CD4-positive, alpha-beta T cell (primary cell): Measurements from ENCODE around the gene CAMK4. TPM values are rescaled to one million over a fixed set of nuclear protein-coding genes. Genes with fewer than 3 reads are reported as not detected.

ENCODE experiments used
- ATAC-seq: fragments of 200-7000 bp; cut with Tn5 transposase; one replicate; pipeline ENCODE4 v1.10.0; 2022; ENCODE audit warnings: mild to moderate bottlenecking; ENCODE audit not compliant: poor library complexity
- CTCF ChIA-PET: fragments of 350-600 bp; sonication (Branson Sonifier 250); formaldehyde crosslinking; loops from one replicate; lab custom pipeline; 2021; ENCODE audit warnings: antibody characterized with exemption, inconsistent platforms; lab: Charles Lee
- POLR2A ChIA-PET: fragments of 350-600 bp; sonication (Branson Sonifier 250); formaldehyde crosslinking; loops from one replicate; lab custom pipeline; 2021; ENCODE audit warnings: antibody characterized with exemption, inconsistent platforms; lab: Charles Lee
- DNase-seq, 14 experiments: peaks; one replicate each; pipeline ENCODE4 v3.0.0-alpha.2; 2013 to 2020; ENCODE audit warnings: mixed read lengths in 2 of 14
- H3K27ac ChIP-seq, 2 donors: one replicate each; pipeline versions ENCODE4 v1.5.1 to v1.7.0; 2013; ENCODE audit warnings: low read length in 2 of 2, low read depth in 1 of 2, mild to moderate bottlenecking in 1 of 2
- H3K27me3 ChIP-seq, 2 experiments: 1 replicate in 1 of 2; 2 replicates in 1 of 2; pipeline versions ENCODE4 v1.6.1 to v1.7.0; 2013; ENCODE audit warnings: low read length in 2 of 2, control low read depth in 1 of 2, mild to moderate bottlenecking in 1 of 2, moderate library complexity in 1 of 2; ENCODE audit not compliant: insufficient read depth in 2 of 2, control insufficient read depth in 1 of 2
- H3K36me3 ChIP-seq: one replicate; pipeline ENCODE4 v1.6.1; 2013; ENCODE audit warnings: low read length, control low read depth; ENCODE audit not compliant: insufficient read depth
- H3K4me1 ChIP-seq: one replicate; pipeline ENCODE4 v1.6.1; 2013; ENCODE audit warnings: low read length, control low read depth; ENCODE audit not compliant: insufficient read depth
- H3K4me3 ChIP-seq: one replicate; pipeline ENCODE4 v1.5.1; 2013; ENCODE audit warnings: mild to moderate bottlenecking, low read length, moderate library complexity
- H3K9me3 ChIP-seq, 2 experiments: 1 replicate in 1 of 2; 2 replicates in 1 of 2; pipeline versions ENCODE4 v1.6.1 to v1.7.0; 2013; ENCODE audit warnings: low read length in 2 of 2, mild to moderate bottlenecking in 2 of 2, control low read depth in 1 of 2, moderate library complexity in 1 of 2; ENCODE audit not compliant: control insufficient read depth in 1 of 2, insufficient read depth in 1 of 2
- H3K27ac Mint-ChIP-seq: one replicate; pipeline ENCODE4 v1.8.0; 2020; ENCODE audit warnings: mixed read lengths
- H3K27me3 Mint-ChIP-seq: one replicate; pipeline ENCODE4 v1.8.0; 2021; ENCODE audit warnings: mixed read lengths
- H3K36me3 Mint-ChIP-seq: one replicate; pipeline ENCODE4 v1.8.0; 2021; ENCODE audit warnings: low read depth, mixed read lengths
- H3K4me1 Mint-ChIP-seq: one replicate; pipeline ENCODE4 v1.8.0; 2021; ENCODE audit warnings: low read depth, mixed read lengths
- H3K4me3 Mint-ChIP-seq: one replicate; pipeline ENCODE4 v1.8.0; 2020; ENCODE audit warnings: mild to moderate bottlenecking, mixed read lengths
- H3K9me3 Mint-ChIP-seq: one replicate; pipeline ENCODE4 v1.8.0; 2020; ENCODE audit warnings: mixed read lengths
- intact Hi-C, 2 experiments: fragments of 100-400 bp; cut with DNase I in 1 of 2; cut with micrococcal nuclease in 1 of 2; formaldehyde crosslinking; loops; one replicate each; pipeline versions ENCODE4 v1.15.1 to v1.9.0; 2023 to 2025; cut with DNase I, micrococcal nuclease
- polyA plus RNA-seq, 2 donors: library from polyadenylated mRNA; unstranded; fragments of 120-200 nt; gene quantifications; one replicate each; pipeline ENCODE4 v1.2.1, GENCODE V29; 2013
- total RNA-seq, 174 experiments: library from RNA in 2 of 174; stranded (reverse) in 2 of 174; gene quantifications; one replicate each; pipeline ENCODE4 v1.2.3 and lab custom pipeline; 2021 to 2026
- TF ChIP-seq, protein P1 (sequence below): fragments of 200-600 bp; IDR thresholded peaks from one replicate; pipeline ENCODE4 v1.8.0; 2022; ENCODE audit warnings: antibody characterized with exemption, mild to moderate bottlenecking

The CAMK4 gene
- total RNA-seq: 100 to 1,000 TPM; 202 to 225 TPM
- 106 TPM for polyA plus RNA-seq (2013, experiment 1 of 2)
- 99.7 TPM for polyA plus RNA-seq (2013, experiment 2 of 2)
- total RNA-seq (lab: John Stamatoyannopoulos, UW): 48.6 to 785 (median 369) reads per million in 172 experiments

DNA sequence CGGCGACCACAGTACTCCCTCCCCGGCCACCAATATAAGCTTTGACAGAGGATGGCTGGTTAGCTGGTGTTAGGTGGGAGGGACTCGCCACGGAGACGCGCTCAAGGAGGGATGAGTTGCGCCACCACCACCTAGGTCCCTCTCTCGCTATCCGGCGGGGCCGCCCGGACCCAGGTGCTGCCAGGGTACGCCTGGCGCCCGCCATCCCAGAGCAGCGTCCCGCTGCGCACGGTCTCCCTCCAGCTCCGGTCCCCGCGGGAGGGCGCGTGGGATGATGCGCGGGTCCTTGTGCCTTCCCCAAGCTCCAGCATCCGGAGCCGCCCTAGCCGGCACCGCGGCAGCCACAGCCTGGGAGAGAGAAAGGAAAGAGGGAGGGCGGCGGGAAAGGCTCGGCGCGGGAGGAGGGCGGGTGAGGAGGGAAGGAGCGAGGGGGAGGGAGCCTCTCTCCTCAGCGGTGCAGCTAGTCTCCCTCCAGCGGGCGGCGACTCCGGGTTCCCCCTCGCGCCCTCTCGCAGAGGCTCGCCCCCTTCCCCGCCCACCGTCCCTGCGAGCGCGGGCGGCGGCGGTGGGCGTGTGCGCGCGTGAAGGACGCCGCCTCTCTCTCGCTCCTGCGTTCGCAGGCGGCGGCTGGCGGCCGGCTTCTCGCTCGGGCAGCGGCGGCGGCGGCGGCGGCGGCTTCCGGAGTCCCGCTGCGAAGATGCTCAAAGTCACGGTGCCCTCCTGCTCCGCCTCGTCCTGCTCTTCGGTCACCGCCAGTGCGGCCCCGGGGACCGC is at the start of gene CAMK4:
Gene CAMK4 (plus strand): TSS at position 598 of the 774 bp plus-strand sequence. CDS start 100 bp downstream, at position 698.
- ChIA-PET POLR2A (interaction anchor here (0.8 to 10.7 kb wide), 18 partner anchors 8 to 288 kb away, joined by 3 to 196 read pairs (median 4); partner anchors contain the start of genes STARD4 and WDR36), CTCF (interaction anchor here (0.7 to 5.5 kb wide), 22 partner anchors 9 to 937 kb away, joined by 3 to 53 read pairs (median 4); no protein-coding TSS in a partner anchor)
- H3K4me3 ChIP-seq: peak within 1 kb of the TSS; percentile 96
- peaks cover 24% of the 10 kb centered on the region for H3K4me1 ChIP-seq
- DNase-seq (peak; percentile 70 to 95 (median 81)), ATAC-seq (peak; percentile 83)
- Mint-ChIP-seq H3K27ac (peak within 1 kb of the TSS; percentile 90), H3K9me3 (no peaks in the 10 kb centered on the region), H3K27me3 (no peaks in the 10 kb centered on the region), H3K4me3 (peak within 1 kb of the TSS; percentile 92), H3K36me3 (peaks cover 50% of the 10 kb centered on the region), H3K4me1 (peaks cover 35% of the 10 kb centered on the region)
- no peaks in the 10 kb centered on the region for H3K9me3 ChIP-seq
- TF ChIP-seq, protein P1, sequence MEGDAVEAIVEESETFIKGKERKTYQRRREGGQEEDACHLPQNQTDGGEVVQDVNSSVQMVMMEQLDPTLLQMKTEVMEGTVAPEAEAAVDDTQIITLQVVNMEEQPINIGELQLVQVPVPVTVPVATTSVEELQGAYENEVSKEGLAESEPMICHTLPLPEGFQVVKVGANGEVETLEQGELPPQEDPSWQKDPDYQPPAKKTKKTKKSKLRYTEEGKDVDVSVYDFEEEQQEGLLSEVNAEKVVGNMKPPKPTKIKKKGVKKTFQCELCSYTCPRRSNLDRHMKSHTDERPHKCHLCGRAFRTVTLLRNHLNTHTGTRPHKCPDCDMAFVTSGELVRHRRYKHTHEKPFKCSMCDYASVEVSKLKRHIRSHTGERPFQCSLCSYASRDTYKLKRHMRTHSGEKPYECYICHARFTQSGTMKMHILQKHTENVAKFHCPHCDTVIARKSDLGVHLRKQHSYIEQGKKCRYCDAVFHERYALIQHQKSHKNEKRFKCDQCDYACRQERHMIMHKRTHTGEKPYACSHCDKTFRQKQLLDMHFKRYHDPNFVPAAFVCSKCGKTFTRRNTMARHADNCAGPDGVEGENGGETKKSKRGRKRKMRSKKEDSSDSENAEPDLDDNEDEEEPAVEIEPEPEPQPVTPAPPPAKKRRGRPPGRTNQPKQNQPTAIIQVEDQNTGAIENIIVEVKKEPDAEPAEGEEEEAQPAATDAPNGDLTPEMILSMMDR: peak; percentile 31
- H3K27me3 ChIP-seq: no peaks in the 10 kb centered on the region
- H3K36me3 ChIP-seq: no peaks in the 10 kb centered on the region
- intact Hi-C loops: loop anchor here (1.0 to 10.0 kb wide), 7 partner anchors 15 to 129 kb away; partner anchors contain the start of gene WDR36 (in 1 of the 2)
- peak within 1 kb of the TSS; percentile 72 to 79 for H3K27ac ChIP-seq

DNA sequence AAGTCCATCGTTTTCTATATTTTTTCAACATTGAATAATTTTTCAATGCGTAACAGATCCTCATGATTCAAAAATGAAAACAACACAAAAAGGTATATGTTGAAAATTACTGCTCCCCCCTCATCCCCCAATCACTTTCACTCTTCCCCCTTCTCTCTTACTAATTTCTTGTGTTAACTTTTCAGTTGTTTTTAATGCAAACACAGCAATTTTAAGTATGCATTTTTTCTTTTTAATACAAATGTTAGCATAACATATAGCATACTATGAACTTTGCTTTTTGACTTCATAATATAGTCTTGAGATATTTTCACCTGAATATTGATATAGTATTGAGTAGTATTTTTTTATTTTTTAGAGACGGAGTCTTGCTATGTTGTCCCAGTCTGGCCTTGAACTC is 41.1 kb upstream of the CAMK4 start:
- Histone ChIP-seq H3K36me3 (no peaks in the 10 kb centered on the region), H3K27me3 (no peaks in the 10 kb centered on the region), H3K27ac (no peak overlapping the region), H3K4me3 (no peak overlapping the region), H3K4me1 (no peaks in the 10 kb centered on the region), H3K9me3 (no peaks in the 10 kb centered on the region)
- DNase-seq: no peak
- POLR2A ChIA-PET: no interaction called here
- Mint-ChIP-seq H3K27ac (no peak overlapping the region), H3K36me3 (no peaks in the 10 kb centered on the region), H3K27me3 (no peaks in the 10 kb centered on the region), H3K4me1 (no peaks in the 10 kb centered on the region), H3K4me3 (no peak overlapping the region), H3K9me3 (no peaks in the 10 kb centered on the region)
- TF ChIP-seq, protein P1: no peak
- CTCF ChIA-PET: no interaction called here
- no peak for ATAC-seq
- intact Hi-C loops: no loop called here

DNA sequence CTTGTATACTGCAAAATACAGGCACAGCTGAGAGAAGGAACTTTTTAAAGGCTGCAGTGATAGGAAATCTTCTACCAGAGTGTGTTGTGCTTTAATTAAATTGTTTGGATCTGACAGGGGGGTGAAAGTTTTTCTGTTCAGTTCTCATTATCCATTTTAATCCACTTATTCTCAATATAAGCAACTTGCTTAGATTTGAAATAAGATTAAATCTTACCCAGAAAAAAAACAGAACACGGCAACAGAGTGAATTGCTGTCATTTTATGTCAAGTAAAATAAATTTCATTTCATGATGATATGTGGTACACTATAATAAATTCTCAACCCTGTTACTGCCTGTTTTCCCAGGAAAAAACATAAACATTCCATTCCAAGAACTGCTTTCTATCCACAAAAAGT is 37.1 kb upstream of the CAMK4 start:
- Mint-ChIP-seq H3K4me3 (no peak overlapping the region), H3K9me3 (no peaks in the 10 kb centered on the region), H3K27me3 (no peaks in the 10 kb centered on the region), H3K27ac (no peak overlapping the region), H3K4me1 (no peaks in the 10 kb centered on the region), H3K36me3 (no peaks in the 10 kb centered on the region)
- intact Hi-C loops: no loop called here
- Histone ChIP-seq H3K27me3 (no peaks in the 10 kb centered on the region), H3K36me3 (no peaks in the 10 kb centered on the region), H3K9me3 (no peaks in the 10 kb centered on the region), H3K27ac (no peak overlapping the region), H3K4me3 (no peak overlapping the region), H3K4me1 (no peaks in the 10 kb centered on the region)
- ChIA-PET POLR2A (no interaction called here), CTCF (no interaction called here)
- ATAC-seq (no peak), DNase-seq (no peak)
- TF ChIP-seq, protein P1: no peak
